IPS-NIHi7 (cell line): ENCODE results near the gene POLR1E.
A peak's percentile ranks its signal among the peaks of the same experiment; 100 is the strongest.
"Not testable (repeated sequence)": the region's sequence is repeated elsewhere in the genome, so short reads cannot be mapped to it uniquely, and the experiment has no call there.

Experiments used
- DNase-seq: peaks from one replicate; pipeline ENCODE4 v3.0.0; 2012; ENCODE audit warnings: mixed read lengths; ENCODE audit errors: extremely low spot score

The POLR1E gene

DNA sequence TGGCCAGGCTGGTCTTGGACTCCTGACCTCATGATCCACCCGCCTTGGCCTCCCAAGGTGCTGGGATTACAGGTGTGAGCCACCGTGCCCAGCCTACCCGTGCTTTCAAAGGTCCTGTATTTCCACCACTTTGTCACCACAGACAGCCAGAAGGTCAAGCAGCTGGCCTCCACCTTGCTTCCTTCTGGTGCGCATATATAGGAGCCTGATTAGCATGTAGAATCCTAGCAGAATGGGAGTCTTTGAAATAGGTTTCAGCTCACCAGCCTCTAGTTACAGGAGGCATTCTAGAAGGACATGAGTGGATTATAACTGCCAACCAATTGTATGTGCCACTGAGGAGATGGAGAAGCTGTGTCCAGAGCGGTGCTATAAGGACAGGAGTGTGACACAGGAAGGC lies 18.9 kb downstream of the POLR1E start:
- DNase-seq = no peak

DNA sequence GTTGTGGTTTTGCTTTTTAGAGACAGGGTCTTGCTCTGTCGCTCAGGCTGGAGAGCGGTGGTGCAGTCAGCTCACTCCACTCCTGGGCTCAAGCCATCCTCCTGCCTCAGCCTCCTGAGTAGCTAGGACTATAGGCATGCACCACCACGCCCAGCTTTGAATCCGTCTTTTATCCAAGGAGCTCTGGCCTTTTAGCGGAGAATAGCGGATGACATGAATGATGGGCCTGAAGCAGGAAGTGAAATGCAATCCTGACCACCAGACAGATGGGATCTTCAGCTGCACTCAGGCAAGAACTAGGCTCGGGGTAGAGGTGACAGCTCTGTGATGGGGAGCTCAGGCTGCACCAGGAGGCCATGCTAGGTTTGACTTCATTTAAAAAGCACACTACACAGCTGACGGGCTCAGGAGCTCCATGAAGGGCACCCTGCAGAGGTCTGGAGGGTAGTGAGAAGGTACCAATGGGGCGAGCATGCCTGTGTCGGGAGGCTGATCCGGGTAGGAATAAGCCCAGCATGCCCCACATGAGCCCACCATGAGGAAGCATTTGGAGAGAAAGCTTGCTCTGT lies 21.9 kb downstream of the POLR1E start:
- DNase-seq = no peak

DNA sequence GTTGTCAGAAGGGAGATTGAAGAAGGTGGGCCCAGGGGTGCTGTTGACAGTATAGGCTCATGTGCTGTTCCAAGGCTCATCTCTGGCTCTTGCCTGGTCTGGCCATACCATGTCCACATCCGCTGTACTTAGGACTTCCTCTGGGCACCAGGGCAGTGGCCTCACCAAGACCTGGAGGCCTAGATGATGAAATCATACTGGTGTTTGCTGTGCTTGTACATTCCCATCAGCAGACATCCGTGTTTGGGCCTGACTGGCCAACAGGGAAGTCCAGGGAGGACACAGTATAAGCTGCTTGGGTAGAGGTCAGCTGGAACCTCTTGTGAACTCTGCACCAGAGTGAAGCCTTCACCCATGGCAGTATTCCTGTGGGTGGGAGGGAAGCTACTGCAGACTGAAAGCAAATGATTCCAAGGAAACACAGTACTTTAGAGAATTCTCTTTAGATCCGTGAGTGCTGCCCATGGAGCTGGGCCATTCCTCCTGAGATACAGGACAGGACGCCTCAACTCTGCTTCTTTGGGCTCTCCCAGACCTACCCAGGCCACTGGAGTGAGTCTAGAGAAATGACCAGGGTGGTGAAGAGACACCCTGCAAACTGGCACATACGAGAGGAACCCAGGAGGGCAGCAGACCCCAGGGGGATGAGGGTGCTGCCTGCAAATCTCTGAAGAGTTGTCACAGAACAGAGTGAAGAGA lies 22.5 kb downstream of the POLR1E start:
- DNase-seq = no peak

DNA sequence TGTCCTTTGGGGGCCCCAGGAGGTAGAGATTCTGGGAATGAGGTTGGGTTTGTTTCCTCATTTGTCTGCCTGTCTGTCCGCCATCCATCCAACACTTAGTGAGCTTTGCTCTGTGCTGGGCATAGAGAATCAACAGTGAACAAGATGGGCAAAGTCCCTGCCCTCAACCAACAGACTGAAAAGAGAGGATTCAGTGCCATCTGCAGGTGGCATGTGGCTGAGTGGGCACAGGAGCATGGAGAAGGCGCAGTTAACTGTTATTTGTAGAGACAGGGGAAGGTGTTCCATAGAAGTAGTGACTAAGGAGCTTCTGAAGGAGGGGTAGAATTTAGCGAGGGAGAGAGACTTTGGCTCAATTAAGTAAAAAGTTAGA lies 23.1 kb downstream of the POLR1E start:
- DNase-seq = no peak

DNA sequence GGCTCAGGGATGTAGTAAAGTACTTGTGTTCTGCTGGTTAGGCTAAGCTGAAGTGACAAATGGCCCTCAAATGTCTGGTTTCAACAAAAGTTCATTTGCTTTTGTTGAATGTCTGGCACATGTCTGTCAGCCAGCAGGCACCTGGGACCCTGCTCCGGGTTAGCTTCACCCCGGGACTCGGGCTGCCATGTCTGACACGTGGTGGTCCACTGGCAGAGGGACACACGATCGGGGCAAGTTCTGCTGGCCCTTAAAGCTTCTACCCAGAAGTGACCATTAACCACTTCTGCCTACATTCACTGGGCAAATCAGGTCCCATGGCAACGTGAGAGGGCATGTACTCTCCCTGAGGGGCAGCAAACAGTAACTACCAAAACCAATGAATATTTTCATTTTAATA lies 23.8 kb downstream of the POLR1E start:
- DNase-seq = no peak

DNA sequence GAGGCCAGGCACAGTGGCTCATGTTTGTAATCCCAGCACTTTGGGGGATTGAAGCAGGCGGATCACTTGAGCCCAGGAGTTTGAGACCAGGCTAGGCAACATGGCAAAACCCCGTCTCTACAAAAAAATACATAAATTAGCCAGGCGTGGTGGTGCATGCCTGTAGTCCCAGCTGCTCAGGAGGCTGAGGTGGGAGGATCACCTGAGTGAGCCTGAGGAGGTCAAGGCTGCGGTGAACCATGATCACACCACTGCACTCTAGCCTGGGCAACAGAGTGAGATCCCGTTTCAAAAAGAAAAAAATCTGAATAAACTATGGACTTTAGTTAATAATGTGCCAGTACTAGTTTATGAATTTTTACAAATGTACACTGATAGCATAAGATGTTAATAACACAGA lies 24.3 kb downstream of the POLR1E start:
- not testable (repeated sequence) for DNase-seq

DNA sequence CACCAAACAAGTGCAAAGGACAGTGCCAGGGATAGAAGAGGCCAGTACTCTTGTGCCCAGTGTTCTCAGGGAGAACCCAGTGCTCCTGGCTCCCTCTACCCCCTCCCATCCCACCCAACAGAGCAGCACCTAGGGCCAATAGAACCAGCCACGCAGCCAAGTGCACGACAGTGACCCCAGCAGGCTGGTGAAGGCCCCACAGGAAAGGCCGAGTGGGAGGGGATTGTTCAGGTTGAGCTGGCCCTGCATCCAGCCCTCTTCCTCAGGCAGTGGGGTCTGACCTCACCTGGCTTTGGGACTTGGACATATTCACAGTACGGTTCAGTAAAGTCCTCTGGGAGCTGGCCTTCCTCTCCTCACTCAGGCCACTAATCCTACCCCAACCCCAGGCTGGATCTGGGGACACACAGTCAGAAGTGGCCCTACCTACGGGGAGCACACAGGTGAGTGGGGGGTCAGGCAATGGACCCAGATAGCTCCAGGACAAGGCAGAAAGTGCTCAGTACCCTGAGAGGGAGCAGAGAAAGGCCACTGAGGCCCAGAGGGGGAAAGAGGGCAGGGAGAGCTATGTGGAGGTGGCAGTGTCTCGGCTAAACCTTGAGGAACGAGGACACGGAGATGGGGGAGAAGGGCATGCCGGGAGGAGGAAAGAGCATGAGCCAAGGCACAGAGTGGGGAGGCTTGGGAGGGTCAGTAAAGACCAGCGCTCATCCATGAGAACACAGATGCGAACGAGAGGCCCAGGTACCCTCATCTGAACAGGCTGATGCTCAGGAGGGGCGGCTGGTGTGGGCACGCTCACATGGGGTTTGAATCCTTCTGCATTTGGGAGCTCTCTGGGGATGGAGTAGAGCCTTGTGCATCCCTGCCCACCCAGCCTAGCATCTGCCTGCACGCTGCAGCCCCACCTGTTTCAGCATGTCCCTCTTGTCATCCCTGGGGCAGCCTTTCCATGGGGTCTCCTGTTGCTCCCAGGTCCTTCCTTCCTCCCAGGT lies 25.6 kb downstream of the POLR1E start:
- DNase-seq = peak; percentile 85

DNA sequence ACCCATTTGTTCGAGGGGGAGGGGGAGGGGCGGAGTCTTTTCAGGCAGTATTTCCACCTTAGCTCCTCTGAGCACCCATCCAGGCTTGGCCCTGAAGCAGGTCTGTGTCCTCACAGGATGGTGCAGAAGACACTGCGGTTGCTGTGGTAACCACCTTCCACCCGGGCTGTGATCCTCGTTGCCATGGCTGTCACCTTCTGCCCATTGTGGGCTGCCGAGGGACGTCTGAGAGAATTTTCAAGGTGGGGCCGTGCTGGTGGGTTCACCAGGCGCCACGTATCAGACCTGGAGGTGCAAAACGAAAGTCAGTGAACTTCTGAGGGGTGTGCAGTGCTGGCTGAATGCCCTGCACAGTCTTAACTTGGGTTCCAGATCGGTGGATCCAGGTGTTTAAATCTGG lies 26.7 kb downstream of the POLR1E start:
- no peak for DNase-seq

DNA sequence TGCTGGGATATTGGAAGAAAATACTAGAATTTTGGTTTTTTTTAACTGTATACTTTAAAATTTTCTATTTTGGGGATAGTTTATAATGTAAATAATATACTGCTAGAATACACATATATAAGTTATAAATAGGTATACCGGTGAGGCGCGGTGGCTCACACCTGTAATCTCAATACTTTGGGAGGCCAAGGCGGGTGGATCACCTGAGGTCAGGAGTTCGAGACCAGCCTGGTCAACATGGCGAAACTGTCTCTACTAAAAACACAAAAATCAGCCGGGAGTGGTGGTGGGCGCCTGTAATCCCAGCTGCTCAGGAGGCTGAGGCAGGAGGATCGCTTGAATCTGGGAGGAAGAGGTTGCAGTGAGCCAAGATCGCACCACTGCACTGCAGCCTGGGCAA lies 28.7 kb downstream of the POLR1E start:
- not testable (repeated sequence) for DNase-seq

DNA sequence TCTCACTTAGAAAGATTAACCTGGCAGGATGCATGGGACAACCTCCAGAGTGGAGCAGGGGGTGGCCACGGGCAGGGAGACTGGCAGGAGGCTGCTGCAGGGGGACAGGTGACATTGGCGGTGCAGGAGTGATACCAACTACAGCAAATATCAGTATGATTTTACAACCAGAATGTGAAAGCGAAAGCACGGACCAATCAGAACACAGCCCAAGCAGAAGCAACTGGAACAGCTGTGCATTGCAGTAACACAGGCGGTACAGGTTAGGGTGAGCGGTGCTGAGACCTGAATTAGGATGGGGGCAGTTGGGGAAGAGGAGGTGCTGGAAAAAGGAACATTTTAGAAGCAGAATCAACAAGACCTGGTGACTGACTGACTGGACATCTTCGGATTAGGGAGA lies 29.3 kb downstream of the POLR1E start:
- DNase-seq = no peak

DNA sequence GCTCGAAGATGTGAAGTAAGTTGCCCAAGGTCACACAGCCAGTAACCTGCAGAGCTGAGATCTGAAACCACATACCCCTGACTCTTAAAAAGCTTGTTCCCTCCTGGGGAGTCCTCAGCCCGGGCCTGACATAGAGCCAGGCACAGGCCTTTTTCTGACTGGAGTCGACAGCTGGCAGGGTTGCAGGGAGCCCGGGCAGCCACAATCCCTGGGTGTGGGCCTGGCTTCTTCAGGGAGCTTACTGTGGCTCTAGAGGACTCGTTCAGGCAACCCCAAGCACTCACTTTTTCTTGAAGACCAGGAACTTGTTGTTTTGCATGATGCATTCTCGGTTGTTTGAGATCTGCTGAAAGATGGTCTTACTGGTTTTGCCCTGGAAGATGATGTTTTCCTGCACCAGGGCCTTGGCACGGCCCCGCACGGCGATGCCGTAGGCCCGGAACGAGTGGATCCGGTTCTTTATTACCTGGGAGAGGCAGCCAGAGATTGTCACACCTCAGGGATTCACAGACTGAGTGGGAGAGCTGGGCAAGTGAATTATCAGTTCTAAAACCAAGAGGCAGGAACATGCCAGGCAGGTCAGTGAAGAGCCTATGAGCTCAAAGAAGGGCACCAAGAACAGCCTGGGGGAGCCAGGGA lies 30.0 kb downstream of the POLR1E start:
- DNase-seq = no peak

DNA sequence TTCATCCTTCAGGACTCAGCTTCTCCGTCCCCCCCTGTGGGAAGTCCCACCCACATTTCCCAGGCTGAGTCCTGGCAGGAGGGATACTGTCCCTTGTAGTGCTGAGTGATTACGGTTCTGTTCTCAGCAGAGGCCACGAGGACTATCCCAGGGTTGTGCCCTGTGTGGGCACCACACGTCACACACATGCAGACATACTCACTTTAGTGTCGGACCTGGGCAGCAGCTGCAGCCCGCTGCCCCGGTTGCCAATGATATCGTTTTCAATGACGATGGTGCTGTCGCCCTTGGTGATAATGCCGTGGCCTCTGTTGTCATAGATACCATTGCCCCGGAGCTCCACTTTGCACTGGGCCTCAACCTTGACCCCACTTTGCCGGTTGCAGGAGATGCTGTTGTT lies 32.2 kb downstream of the POLR1E start:
- no peak for DNase-seq

DNA sequence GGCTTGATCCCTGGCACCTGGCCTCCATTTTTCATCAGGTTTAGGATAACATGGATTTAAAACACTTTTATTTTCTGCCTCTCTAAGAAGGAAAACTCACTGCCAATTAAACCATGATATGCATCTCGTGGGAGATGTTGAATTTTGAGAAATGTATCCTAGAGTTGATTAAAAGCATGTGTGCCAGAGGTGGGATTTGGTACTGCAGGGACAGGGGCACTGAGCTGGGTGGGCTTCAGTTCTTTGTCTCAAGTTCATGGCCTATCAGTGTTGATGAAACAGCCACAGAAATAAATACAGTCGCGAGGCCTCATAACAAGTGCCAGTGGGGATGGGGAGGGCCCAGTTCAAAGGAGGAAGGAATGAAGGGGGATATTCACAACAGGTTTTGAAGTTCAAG lies 34.9 kb downstream of the POLR1E start:
- DNase-seq = no peak

DNA sequence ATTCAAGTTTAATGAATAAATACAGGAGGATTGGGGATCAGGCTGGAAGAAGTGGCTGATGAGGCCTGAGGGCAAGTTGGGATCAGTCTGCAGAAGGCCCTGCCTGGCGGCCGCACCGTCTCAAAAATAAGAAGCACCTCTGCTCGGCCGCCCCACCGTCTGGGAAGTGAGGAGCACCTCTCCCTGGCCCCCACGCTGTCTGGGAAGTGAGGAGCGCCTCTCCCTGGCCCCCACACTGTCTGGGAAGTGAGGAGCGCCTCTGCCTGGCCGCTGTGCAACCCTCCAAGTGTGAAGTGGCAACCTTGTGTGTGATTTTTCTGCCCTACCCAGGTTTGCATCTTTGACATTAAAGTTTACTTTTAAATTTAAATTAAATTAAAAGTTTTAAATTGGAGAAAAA lies 35.4 kb downstream of the POLR1E start:
- DNase-seq = no peak

DNA sequence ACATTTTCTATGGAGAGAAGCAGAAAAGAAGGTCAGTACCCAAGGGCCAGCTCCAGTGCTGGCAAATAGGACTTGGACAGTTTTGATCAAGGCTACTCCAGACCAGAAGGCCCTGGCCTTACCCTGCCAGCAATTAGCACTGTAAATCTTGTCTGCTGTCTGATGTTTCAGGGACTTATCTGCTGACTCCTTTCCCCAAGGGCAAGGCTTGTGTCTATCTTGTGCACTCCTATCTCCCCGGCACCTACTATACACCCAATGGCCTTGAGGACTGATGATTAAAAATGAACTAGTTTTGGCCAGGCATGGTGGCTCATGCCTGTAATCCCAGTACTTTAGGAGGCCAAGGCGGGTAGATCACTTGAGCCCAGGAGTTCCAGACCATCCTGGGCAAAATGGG lies 37.2 kb downstream of the POLR1E start:
- no peak for DNase-seq

DNA sequence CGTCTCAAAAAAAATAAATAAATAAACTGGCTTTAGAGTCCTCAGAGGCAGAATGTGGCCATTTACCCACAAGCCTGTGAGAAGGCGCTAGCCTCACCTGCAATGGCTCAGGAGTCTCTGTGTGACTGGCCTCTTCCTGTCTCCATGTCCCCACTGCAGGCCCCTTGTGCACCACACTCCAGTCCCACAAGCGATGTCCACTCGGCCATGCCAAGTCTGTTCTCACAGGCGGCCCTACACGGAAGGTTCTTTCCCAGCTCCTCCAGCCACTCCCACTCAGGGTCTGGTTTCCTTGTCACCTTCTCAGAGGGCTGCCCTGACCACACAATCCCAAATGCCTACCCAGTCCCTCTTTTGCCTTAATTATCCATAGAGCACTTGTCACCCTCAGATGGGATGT lies 38.2 kb downstream of the POLR1E start:
- DNase-seq = no peak

DNA sequence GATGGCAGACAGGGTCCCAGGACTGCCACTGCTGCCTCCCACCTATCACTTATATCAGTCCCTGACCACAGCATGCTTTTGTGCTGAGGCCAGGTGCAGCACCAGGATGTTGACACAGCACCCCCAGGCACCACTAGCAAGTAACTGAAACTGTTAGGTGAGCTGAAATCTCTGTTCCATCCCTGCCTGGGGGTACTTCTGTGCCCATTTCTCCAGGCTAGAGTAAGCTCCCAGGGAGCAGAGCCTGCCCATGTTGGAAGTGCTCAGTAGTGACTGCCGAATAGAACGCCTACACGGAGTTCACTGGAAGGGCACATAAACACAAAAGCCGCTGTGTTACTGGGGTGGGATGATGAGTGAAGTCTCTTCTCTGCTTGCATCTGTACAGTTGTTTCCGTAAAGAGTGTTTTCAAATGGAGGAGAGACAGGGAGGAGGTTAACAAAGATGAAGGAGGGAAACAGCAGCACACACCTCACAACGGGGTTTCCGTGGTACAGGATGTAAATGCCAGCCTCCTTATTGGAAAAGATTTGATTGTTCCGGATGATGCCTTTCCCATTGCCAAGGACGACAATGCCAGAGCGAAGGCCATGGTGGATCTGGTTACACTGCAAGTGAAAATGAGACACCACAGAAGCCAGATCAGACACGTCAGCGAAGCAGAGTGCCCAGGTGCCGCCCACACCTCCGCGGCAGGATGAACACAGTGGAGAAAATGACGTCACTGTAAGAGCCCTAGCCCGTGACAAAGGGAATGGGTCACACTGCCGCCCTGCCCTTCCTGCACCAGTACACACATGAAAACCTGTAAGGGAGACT lies 43.1 kb downstream of the POLR1E start:
- no peak for DNase-seq

DNA sequence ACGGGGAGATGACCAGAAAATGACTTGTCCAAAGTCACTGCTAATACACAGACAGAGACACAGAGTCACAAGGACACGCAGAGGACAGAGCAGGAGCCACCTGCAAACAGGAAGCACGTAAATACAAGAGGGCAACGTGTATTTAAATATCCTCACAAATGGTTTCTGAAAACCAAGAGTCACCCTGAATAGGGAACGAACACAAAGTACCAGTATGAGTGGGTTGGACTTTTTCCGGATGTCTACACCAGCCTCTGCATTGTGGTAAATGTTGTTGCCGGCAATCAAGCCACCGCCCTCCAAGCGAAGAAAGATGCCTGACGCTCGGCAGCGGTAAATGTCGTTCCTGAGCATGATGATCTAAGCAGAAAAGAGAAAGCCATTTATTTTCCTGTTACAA lies 46.0 kb downstream of the POLR1E start:
- no peak for DNase-seq

DNA sequence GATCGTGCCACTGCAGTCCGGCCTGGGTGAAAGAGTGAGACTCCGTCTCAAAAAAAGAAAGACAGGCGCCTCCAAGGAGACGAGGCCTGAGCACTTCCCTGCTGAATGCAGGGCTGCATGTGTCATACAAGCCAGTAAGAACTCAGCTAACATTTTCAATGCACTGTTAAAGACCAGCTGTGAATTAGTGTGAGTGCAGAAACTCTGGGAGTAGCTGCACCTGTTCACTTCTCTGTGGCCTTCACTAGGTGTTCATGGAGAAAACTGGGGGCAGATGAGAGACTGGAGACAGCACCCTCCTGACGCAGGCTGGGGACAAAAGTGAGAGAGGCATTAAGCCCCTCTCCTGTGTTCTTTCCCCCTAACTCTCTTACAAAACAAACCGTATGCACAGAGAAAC lies 48.7 kb downstream of the POLR1E start:
- no peak for DNase-seq

DNA sequence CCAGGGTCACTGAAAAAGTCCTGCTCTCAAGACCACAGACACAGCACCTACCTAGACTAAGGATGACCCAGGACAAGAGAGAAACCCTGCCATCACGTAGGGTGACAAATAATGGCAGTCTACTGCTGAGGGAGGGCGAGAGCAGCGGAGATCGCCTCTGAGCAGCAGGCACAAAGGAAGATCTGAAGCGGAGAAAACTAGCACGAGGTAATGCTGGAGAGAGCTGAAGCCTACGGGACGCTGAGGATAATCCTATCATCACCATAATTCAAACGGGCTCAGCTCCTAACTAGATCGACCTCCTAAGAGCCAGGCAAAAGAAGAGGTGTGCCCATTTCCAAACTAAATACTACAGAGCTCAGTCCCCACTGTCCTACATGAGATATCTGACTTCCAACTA lies 49.2 kb downstream of the POLR1E start:
- DNase-seq = no peak

DNA sequence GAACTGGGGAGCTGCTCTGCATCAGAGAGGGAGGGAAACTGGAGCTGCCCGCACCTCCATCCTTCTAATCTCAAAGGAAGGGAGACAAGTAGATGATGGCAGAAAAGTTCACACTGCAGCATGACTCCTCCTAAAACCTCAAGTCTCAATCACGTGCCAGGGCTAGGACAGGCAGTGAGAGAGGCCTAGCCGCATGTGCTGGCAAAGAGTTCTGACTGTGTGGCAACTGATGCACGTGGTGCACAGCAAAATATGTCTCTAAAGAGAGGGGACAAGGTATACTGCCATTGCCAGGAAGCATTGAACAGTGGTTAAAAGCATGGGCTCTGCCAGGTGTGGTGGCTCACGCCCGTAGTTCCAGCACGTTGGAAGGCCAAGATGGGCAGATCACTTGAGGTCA lies 52.4 kb downstream of the POLR1E start:
- no peak for DNase-seq
